NCI-H1417 (cell line): ENCODE data around the gene PEMT.

Source experiments
- DNase-seq, 3 experiments: peaks; one replicate each; lab custom pipeline; 2025; lab: John Stamatoyannopoulos, UW

Gene PEMT

GRCh38 chr17:17514993-17515933 lies 76.2 kb downstream of the PEMT start:
- DNase-seq = no peak

- no peak for DNase-seq
Measured at GRCh38 chr17:17514361-17514992, 77.0 kb downstream of the PEMT start.

GRCh38 chr17:17513626-17514025 lies 77.9 kb downstream of the PEMT start:
- no peak for DNase-seq

DNA sequence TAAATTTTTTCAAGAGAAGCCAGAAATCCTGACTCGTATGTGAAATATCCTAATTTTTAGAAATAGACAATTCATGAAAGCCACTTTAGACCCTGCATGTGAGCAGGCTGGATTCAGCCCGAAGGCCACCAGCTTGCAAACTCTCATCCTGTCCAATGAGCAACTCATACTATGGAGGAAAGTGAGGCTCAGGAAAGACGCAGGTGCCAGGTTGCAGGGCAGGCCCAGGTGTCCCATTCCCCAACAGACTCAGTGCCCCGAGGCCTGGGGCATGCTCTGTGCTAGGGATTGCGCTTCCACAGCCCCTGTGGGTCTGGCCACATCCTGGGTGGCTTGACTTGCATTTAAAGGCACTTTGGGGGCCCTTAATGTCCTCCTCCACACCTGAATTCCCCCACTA lies 78.6 kb downstream of the PEMT start:
- no peak for DNase-seq

DNA sequence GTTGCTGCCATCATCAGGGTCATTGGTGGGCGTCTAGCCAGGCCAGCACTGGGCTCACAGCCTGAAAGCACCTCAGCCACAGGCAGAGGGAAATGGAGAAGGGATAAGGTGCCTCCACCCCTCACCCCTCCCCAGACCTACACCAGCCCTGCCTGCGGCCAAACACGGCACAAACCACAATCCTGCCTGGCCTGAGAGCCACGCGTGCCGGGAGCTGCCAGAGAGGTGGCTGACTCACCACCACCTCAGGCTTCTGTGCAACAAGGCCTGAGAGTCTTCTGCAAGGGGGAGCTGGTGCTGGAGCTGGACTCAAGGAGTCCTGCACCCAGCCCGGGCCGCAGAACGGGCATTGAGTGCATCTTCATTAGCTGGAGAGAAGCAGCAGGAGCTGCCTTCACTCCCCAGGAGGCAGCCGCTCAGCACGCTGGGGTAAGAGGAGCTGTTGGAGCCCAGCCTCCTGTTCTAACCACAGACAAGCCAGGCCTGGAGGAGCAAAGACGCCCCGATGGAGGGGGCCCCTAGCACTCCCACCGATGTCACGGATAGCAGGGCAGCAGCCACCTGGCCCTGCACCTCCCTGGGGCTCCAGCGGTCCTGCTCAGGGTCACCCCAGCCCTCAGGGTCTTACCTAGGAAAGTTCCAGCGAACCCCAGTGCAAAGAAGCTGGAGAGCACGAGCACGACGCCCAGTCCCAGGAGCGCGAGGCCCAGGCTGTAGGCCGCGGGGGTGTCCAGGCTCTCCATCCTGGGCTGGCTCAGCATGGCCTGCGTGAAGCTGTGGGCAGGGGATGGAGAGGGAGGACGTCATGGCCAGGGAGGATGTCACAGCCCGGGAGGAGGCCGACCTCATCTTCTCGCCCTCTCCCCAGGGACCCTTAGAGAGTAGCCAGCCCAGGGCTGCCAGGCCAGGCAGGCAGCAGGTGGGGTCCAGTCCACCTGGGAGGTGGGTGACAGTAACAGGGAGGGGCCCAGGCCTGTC lies 79.3 kb downstream of the PEMT start:
- no peak for DNase-seq

DNA sequence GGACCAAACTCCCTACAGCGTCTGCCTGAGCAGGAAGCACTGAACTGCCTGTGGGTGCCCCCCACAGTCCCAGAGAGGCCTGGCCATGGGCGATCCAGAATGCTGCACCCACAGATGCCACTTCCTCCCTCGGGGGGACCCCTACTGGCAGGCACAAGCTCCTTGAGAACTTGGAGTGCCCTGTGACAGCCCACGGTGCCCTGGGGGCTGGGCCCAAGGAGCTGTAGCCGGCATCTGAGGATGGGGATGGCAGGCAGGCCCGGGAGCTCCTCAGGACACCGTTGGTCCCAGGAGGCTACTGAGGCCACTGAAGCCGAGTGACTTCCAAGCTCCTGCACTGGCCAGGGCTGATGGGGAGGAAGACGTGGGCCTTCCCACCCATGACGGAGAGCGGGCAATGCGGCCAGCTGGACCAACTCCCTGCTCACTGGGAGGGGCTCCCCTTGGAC lies 80.2 kb downstream of the PEMT start:
- DNase-seq = no peak

GRCh38 chr17:17510456-17511292 lies 80.8 kb downstream of the PEMT start:
- no peak for DNase-seq

DNA sequence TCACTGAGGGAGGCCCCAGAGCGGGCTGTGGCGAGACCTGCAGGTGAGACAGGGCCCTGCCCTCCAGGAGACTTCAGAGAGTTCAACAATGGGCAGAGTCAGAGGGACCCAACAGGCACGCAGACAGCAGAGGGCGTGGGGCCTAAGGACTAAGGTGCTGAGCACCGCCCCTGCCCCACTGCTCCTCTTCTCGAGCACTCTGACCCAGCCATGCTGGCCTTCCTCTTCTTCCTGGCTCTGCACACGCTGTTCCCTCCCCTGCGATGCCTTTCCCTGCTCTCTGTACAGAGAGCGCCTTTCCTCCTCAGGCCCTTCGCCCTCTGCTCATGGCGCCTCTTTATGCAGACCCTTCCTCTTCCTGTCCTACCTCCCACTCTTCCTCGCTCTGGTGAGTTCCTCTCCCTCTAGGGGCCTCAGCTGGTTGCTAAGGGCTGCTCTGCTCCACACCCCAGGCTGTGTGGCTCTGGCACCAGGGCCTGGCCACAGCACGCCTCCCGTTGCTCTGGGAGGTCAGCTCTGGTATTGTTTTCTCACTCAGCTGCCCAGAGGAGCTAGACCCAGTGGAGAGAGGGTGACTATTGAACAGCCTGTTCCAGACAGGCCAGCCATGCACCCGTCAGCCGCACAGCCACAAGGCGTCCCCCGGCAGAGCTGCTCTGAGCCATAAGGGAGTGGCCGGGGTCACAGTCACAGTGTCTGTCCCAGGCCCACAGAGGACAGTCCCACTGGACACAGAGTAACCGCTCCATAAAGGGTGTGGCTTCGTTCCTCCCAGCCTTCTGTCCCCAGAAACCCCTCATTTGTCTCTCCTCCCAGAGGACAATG lies 81.7 kb downstream of the PEMT start:
- DNase-seq = no peak

GRCh38 chr17:17508646-17509591 lies 82.6 kb downstream of the PEMT start:
- DNase-seq = no peak

- DNase-seq = no peak
Measured at GRCh38 chr17:17508019-17508535, 83.4 kb downstream of the PEMT start.

DNA sequence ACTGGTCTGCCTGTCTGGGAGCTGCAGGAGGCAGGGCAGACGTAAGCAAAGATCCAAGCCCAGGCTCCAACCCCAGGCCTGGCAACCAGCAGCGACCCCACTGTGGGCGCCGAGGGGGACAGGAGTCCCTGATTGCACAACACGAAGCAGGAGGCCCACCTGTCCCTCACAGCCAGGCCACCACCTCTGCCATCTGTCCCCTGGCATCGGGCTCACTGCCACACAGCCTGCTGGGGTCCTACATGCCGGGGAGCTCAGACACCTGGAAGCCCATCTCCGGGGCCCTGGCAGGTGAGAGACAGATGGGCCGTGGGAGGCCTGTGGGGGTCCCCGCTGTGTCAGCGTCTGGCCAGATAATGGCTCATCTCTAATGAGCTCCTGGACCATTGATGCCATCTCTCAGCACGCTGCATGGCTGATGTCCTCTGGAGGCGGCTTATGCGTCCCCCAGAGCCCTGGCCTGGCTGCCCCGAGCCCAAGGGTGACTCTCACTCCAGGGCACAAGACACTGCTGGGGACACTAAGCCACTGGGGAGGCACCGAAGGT lies 84.0 kb downstream of the PEMT start:
- DNase-seq = peak in 1 of 3 experiments; percentile 61

- peak in 2 of 3 experiments; percentile 59 to 85 for DNase-seq
Measured at GRCh38 chr17:17506893-17507464, 84.5 kb downstream of the PEMT start.

DNA sequence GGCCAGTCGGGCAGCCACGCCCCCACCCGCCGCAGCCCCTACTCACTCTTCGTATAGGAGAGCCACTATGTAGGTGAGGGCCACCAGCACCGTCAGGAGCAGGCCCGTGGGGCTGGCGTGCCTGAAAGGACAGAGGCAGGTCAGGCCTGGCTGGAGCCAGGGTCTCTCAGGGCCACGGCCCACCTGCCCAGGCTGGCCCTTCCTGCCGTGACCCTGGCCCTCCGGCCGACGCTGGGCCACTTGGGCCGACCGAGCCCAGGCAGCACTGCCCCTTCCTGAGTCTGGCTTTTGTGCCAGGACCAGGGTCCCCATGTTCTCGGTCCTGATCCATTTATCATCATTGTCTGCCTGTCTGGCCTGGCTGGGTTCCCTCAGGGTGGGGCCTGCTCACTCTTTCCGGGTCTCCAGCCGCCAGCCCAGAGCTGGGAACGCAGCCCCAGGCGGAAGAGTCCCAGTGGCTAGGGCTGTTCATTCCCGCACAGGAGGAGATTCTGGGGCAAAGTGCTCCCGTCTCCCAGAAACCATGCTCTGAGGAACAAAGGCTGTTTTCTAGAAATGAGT lies 85.2 kb downstream of the PEMT start:
- no peak for DNase-seq

- DNase-seq = no peak
Measured at GRCh38 chr17:17505610-17506171, 85.8 kb downstream of the PEMT start.

GRCh38 chr17:17505151-17505550 lies 86.4 kb downstream of the PEMT start:
- DNase-seq = no peak

DNA sequence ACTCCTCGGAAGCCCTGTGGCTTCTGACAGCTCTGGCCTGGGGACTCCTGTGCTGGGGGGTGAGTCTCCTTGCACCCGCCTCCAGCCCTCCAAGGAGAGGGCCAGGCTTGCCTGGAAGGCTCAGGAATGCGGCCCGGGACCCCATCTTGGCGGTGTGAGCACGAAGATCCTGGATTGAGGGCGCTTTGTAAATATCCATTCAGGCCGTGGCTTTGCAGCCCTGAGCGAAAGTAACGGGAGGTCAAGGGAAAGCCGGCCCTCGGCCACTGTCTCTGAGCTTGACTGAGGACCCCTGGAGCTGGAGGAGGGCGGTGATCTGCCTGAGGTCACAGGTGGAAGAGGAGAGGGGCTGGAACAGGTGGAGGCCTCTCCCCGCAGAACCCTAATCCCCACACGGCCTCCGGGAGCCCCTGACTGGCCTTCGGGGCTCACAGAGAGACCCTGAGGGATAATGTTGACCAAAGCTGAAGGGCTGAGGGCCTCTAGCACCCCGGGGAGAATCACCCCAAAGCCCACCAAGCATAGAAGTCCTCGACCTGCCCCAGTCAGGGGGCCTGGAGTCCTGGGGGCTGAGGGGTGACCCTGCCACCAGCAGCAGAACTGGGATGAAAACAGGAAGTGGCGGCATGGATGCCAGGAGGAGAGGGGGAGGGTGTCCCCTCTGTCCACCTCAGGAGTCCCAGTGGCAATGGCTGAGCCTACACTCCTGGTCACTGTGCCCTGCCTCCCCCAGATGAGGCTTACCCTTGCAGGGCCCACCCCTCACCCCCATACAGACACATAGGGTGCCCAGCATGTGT lies 87.0 kb downstream of the PEMT start:
- DNase-seq = no peak
